OCI-LY3 (cell line): ENCODE data around the gene TMCC2.

Experiments used
- H2AFZ ChIP-seq: fragments of 200-600, 300-600 bp; shearing (Covaris generic); 2 replicates; pipeline ENCODE4 v1.6.0; 2014; ENCODE audit warnings: antibody characterized with exemption, low read depth, low read length
- H3K27ac ChIP-seq: fragments of 200-600, 300-600 bp; sonication (generic); 2 replicates; pipeline ENCODE4 v1.5.1; 2014; ENCODE audit warnings: mild to moderate bottlenecking, low read length, moderate library complexity, mixed read lengths
- H3K27me3 ChIP-seq: fragments of 200-600, 300-600 bp; sonication (generic); 2 replicates; pipeline ENCODE4 v1.6.1; 2014; ENCODE audit warnings: low read depth, low read length, mixed read lengths
- H3K36me3 ChIP-seq: fragments of 200-600, 300-600 bp; sonication (generic); replicated peaks from 2 replicates; pipeline ENCODE3; 2014; ENCODE audit warnings: low read depth, low read length, mixed read lengths
- H3K4me1 ChIP-seq: fragments of 300-600, 200-600 bp; sonication (generic); 2 replicates; pipeline ENCODE4 v1.6.1; 2014; ENCODE audit warnings: low read length, mixed read lengths
- H3K4me2 ChIP-seq: fragments of 200-600, 300-600 bp; sonication (generic); 2 replicates; pipeline ENCODE4 v1.6.1; 2014; ENCODE audit warnings: low read length, mixed read lengths
- H3K4me3 ChIP-seq: fragments of 300-600, 200-600 bp; sonication (generic); 2 replicates; pipeline ENCODE4 v1.5.1; 2014; ENCODE audit warnings: antibody characterized with exemption, mild to moderate bottlenecking, low read length, moderate library complexity
- H3K79me2 ChIP-seq: fragments of 300-600, 200-600 bp; shearing (Covaris generic); 2 replicates; pipeline ENCODE4 v1.6.1; 2014; ENCODE audit warnings: mild to moderate bottlenecking, low read length, mixed read lengths
- H3K9ac ChIP-seq: fragments of 300-600, 200-600 bp; shearing (Covaris generic); 2 replicates; pipeline ENCODE4 v1.6.0; 2014; ENCODE audit warnings: mild to moderate bottlenecking, low read length, moderate library complexity
- H3K9me3 ChIP-seq: fragments of 200-600, 300-600 bp; shearing (Covaris generic); 2 replicates; pipeline ENCODE4 v1.6.1; 2014; ENCODE audit warnings: low read length, mixed read lengths; ENCODE audit not compliant: insufficient read depth
- H4K20me1 ChIP-seq: fragments of 200-600, 300-600 bp; sonication (generic); 2 replicates; pipeline ENCODE4 v1.6.1; 2016; ENCODE audit warnings: low read length, mixed read lengths; ENCODE audit not compliant: insufficient read depth
- CTCF ChIP-seq: fragments of 200-600, 300-600 bp; sonication (generic); IDR thresholded peaks from 2 replicates; pipeline ENCODE4 v1.5.1; 2014; ENCODE audit warnings: antibody characterized with exemption, low read length, low read depth
- EZH2phosphoT487 ChIP-seq: fragments of 200-600 bp; shearing (Covaris generic); IDR thresholded peaks from 2 replicates; pipeline ENCODE4 v1.6.1; 2018; ENCODE audit warnings: antibody characterized with exemption, mixed run types, low read depth

TMCC2 gene

GRCh38 chr1:205183676-205184335 is 43.9 kb upstream of the TMCC2 start:
- TF ChIP-seq CTCF (no peak), EZH2phosphoT487 (no peak)
- Histone ChIP-seq H4K20me1 (peaks cover 13% of the 10 kb centered on the region), H3K9me3 (no peaks in the 10 kb centered on the region), H3K4me2 (no peak overlapping the region), H3K27ac (no peak overlapping the region), H3K4me3 (no peak overlapping the region), H3K36me3 (peaks cover 11% of the 10 kb centered on the region), H3K27me3 (no peaks in the 10 kb centered on the region), H3K79me2 (no peaks in the 10 kb centered on the region), H3K9ac (no peak overlapping the region), H3K4me1 (peaks cover under 1% of the 10 kb centered on the region; the same call in 1 of the 2 replicates), H2AFZ (no peak overlapping the region)

- H3K4me3 ChIP-seq: no peak overlapping the region
- no peaks in the 10 kb centered on the region for H3K27me3 ChIP-seq
- TF ChIP-seq CTCF (no peak), EZH2phosphoT487 (no peak)
- peaks cover 31% of the 10 kb centered on the region for H4K20me1 ChIP-seq
- no peak overlapping the region for H3K9ac ChIP-seq
- H3K4me2 ChIP-seq: no peak overlapping the region
- H3K27ac ChIP-seq: no peak overlapping the region
- H3K9me3 ChIP-seq: no peaks in the 10 kb centered on the region
- peaks cover 7% of the 10 kb centered on the region for H3K4me1 ChIP-seq
- H3K79me2 ChIP-seq: peaks cover 17% of the 10 kb centered on the region; the same call in 1 of the 2 replicates
- H3K36me3 ChIP-seq: peaks cover 11% of the 10 kb centered on the region
- no peak overlapping the region for H2AFZ ChIP-seq
These were observed 41.6 kb upstream of the TMCC2 start for GRCh38 chr1:205186191-205186590.

- Histone ChIP-seq H2AFZ (no peak overlapping the region), H3K9ac (no peak overlapping the region), H3K4me1 (peaks cover 7% of the 10 kb centered on the region), H3K27ac (no peak overlapping the region), H3K36me3 (peaks cover 11% of the 10 kb centered on the region), H3K79me2 (peaks cover 17% of the 10 kb centered on the region; the same call in 1 of the 2 replicates), H4K20me1 (peaks cover 31% of the 10 kb centered on the region), H3K4me3 (no peak overlapping the region), H3K4me2 (no peak overlapping the region), H3K9me3 (no peaks in the 10 kb centered on the region), H3K27me3 (no peaks in the 10 kb centered on the region)
- TF ChIP-seq EZH2phosphoT487 (no peak), CTCF (no peak)
These were observed 40.3 kb upstream of the TMCC2 start for GRCh38 chr1:205187420-205187819.

GRCh38 chr1:205188098-205188497 is 39.6 kb upstream of the TMCC2 start:
- Histone ChIP-seq H2AFZ (no peak overlapping the region), H3K9me3 (no peaks in the 10 kb centered on the region), H3K27me3 (no peaks in the 10 kb centered on the region), H3K4me3 (no peak overlapping the region), H3K79me2 (peaks cover 21% of the 10 kb centered on the region; the same call in 1 of the 2 replicates), H3K36me3 (peaks cover 11% of the 10 kb centered on the region), H3K27ac (no peak overlapping the region), H4K20me1 (peaks cover 35% of the 10 kb centered on the region), H3K4me2 (no peak overlapping the region), H3K4me1 (peaks cover 7% of the 10 kb centered on the region), H3K9ac (no peak overlapping the region)
- no peak for TF ChIP-seq EZH2phosphoT487
- TF ChIP-seq CTCF: no peak
